Spleen (tissue), 11 donors: Measurements from ENCODE around the gene UNC13C. TPM values are rescaled to one million over a fixed set of nuclear protein-coding genes. Genes with fewer than 3 reads are reported as not detected.
A peak's percentile ranks its signal among the peaks of the same experiment; 100 is the strongest.

Experiments
- DNase-seq: peaks from one replicate; pipeline ENCODE4 v3.0.0-alpha.2; 2020
- H3K27ac ChIP-seq, 8 donors: fragments of 200-600 bp; sonication (generic) in 7 of 8; 1 replicate in 4 of 8; 2 replicates in 4 of 8; pipeline versions ENCODE4 v1.5.0 to v1.8.0; 2016 to 2021; ENCODE audit warnings: inconsistent platforms in 4 of 8, mild to moderate bottlenecking in 4 of 8, moderate library complexity in 1 of 8
- H3K27me3 ChIP-seq, 7 donors: fragments of 200-600 bp; sonication (generic) in 6 of 7; replicated peaks in 1 of 7; 1 replicate in 4 of 7; 2 replicates in 3 of 7; pipeline versions ENCODE4 v1.5.0 to v1.8.0; 2016 to 2021; ENCODE audit warnings: inconsistent platforms in 3 of 7, mild to moderate bottlenecking in 1 of 7
- H3K36me3 ChIP-seq, 6 donors: fragments of 200-600 bp; sonication (generic) in 5 of 6; 1 replicate in 4 of 6; 2 replicates in 2 of 6; pipeline versions ENCODE4 v1.5.0 to v1.8.0; 2016 to 2021; ENCODE audit warnings: inconsistent platforms in 2 of 6
- H3K4me1 ChIP-seq, 6 donors: fragments of 200-600 bp; sonication (generic) in 5 of 6; 1 replicate in 3 of 6; 2 replicates in 3 of 6; pipeline versions ENCODE4 v1.5.0 to v1.8.0; 2016 to 2021; ENCODE audit warnings: inconsistent platforms in 3 of 6
- H3K4me3 ChIP-seq, 8 donors: fragments of 200-600 bp; sonication (generic) in 7 of 8; 1 replicate in 4 of 8; 2 replicates in 4 of 8; pipeline versions ENCODE4 v1.5.0 to v1.8.0; 2016 to 2021; ENCODE audit warnings: inconsistent platforms in 4 of 8, mild to moderate bottlenecking in 4 of 8, moderate library complexity in 2 of 8
- H3K9me3 ChIP-seq, 8 donors: fragments of 200-600 bp; sonication (generic) in 7 of 8; 1 replicate in 4 of 8; 2 replicates in 4 of 8; pipeline versions ENCODE4 v1.5.0 to v1.8.0; 2016 to 2021; ENCODE audit warnings: inconsistent platforms in 4 of 8
- POLR2A ChIP-seq, 3 donors: fragments of 450-650 bp; IDR thresholded peaks; one replicate each; pipeline ENCODE4 v1.5.1; 2017; ENCODE audit warnings: antibody characterized with exemption in 3 of 3, mild to moderate bottlenecking in 1 of 3
- POLR2AphosphoS5 ChIP-seq, 3 donors: sonication (generic); formaldehyde crosslinking; IDR thresholded peaks; one replicate each; pipeline ENCODE4 v1.5.1; 2017; ENCODE audit warnings: antibody characterized with exemption in 3 of 3
- WGBS, 5 donors: extraction: QIAGEN DNeasy Blood & Tissue Kit in 3 of 5; methylation state at CpG; one replicate each; pipeline versions ENCODE4 v1.1.5 to v1.1.7; 2013 to 2018; 5-methylcytosine and 5-hydroxymethylcytosine counted together
- intact Hi-C: fragments of 100-400 bp; cut with DNase I; formaldehyde crosslinking; loops from one replicate; pipeline ENCODE4 v1.15.0; 2023; ENCODE audit warnings: low total_unique reads
- polyA plus RNA-seq, 3 donors: library from polyadenylated mRNA; stranded (reverse); fragments of 200-250 nt; gene quantifications; one replicate each; pipeline ENCODE4 v1.2.1, GENCODE V29; 2013
- total RNA-seq, 7 donors: library from RNA; depleted of rRNA in 3 of 7; stranded (reverse); fragments of >200 nt in 3 of 7; fragmentation: NEBNext Ultra II Directional in 4 of 7; extraction: Animal tissue kit (Norgen Biotek cat#: 25700) in 4 of 7; gene quantifications; one replicate each; pipeline versions ENCODE4 v1.1.0 to v1.2.1, GENCODE V29; 2016 to 2021
- TF ChIP-seq, protein P1 (sequence below), 11 experiments: fragments of 200-600 bp in 7 of 11; fragments of 450-650 bp in 4 of 11; sonication (generic) in 4 of 11; IDR thresholded peaks in 8 of 11; conservative IDR thresholded peaks in 3 of 11; 1 replicate in 7 of 11; 2 replicates in 4 of 11; pipeline versions ENCODE4 v1.4.0 to v1.8.0; 2016 to 2021; ENCODE audit warnings: antibody characterized with exemption in 11 of 11, inconsistent platforms in 4 of 11, mild to moderate bottlenecking in 1 of 11
- donor health status: healthy with polysubstance abuse.
- donor health status: DM: no; HTN: no; CAD: no; lungs with moderate emphysema.
- donor health status: DM: no; HTN: no; CAD: no.
- donor health status: Bipolar disorder and iron deficiency.
- donor health status: healthy.
- donor health status: DM: no; HTN: no; CAD: no.
- donor health status: DM: yes; HTN: yes; CAD: no.

Gene UNC13C
- total and polyA plus RNA-seq, 10 donors: 0.06 TPM; not detected in 9

DNA sequence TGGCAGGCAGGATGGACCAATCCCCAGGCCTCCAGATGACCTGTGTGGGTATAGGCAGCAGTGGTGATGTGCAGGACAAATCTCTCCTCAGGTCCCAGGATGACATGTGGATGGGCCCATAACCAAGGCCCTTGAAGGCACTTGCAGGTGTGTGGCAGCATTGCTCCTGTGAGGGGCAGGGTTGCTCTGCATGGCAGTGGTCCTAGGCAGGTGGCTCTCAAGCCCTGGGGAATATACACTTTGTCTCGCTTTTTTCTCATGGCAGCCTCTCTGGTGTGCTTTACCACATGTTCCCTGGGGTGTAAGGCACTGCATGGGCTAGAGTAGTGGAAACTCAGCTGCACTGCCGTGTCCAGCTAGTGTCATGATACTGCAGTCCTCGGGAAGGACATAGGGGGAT is 503.6 kb downstream of the UNC13C start:
- WGBS, 5 donors: 53 to 69% (median 60%) methylated on average over 3 of the region's 3 CpGs; no CpG with 5 or more reads in 1 of the 5 donors
- intact Hi-C loops: no loop called here
- Histone ChIP-seq H3K4me3 (no peak overlapping the region), H3K9me3 (peaks cover 0 to 24% (median 15%) of the 10 kb centered on the region in 8 donors), H3K36me3 (no peaks in the 10 kb centered on the region), H3K27ac (no peak overlapping the region), H3K27me3 (no peaks in the 10 kb centered on the region), H3K4me1 (no peaks in the 10 kb centered on the region)
- peak; percentile 37 for DNase-seq
- TF ChIP-seq POLR2AphosphoS5 (IDR thresholded peaks at IDR 0.05) (no peak), POLR2A (IDR thresholded peaks at IDR 0.05) (no peak)
- TF ChIP-seq, protein P1, sequence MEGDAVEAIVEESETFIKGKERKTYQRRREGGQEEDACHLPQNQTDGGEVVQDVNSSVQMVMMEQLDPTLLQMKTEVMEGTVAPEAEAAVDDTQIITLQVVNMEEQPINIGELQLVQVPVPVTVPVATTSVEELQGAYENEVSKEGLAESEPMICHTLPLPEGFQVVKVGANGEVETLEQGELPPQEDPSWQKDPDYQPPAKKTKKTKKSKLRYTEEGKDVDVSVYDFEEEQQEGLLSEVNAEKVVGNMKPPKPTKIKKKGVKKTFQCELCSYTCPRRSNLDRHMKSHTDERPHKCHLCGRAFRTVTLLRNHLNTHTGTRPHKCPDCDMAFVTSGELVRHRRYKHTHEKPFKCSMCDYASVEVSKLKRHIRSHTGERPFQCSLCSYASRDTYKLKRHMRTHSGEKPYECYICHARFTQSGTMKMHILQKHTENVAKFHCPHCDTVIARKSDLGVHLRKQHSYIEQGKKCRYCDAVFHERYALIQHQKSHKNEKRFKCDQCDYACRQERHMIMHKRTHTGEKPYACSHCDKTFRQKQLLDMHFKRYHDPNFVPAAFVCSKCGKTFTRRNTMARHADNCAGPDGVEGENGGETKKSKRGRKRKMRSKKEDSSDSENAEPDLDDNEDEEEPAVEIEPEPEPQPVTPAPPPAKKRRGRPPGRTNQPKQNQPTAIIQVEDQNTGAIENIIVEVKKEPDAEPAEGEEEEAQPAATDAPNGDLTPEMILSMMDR (IDR thresholded peaks at IDR 0.05 in 8 of 11, conservative IDR thresholded peaks at IDR 0.05 in 3 of 11): no peak

- no peaks in the 10 kb centered on the region for H3K36me3 ChIP-seq
- H3K9me3 ChIP-seq: peaks cover 0 to 24% (median 15%) of the 10 kb centered on the region in 8 donors
- peak; percentile 35 for DNase-seq
- no peaks in the 10 kb centered on the region for H3K4me1 ChIP-seq
- H3K27me3 ChIP-seq: no peaks in the 10 kb centered on the region
- 78 to 89% (median 87%) methylated on average over 5 of the region's 5 CpGs for WGBS, 5 donors
- H3K4me3 ChIP-seq: no peak overlapping the region
- intact Hi-C loops: no loop called here
- H3K27ac ChIP-seq: no peak overlapping the region
- TF ChIP-seq, protein P1 (IDR thresholded peaks at IDR 0.05 in 8 of 11, conservative IDR thresholded peaks at IDR 0.05 in 3 of 11): no peak
- no peak for TF ChIP-seq POLR2AphosphoS5 (IDR thresholded peaks at IDR 0.05)
- TF ChIP-seq POLR2A (IDR thresholded peaks at IDR 0.05): no peak
Measured at GRCh38 chr15:54482251-54482650, 504.0 kb downstream of the UNC13C start.

DNA sequence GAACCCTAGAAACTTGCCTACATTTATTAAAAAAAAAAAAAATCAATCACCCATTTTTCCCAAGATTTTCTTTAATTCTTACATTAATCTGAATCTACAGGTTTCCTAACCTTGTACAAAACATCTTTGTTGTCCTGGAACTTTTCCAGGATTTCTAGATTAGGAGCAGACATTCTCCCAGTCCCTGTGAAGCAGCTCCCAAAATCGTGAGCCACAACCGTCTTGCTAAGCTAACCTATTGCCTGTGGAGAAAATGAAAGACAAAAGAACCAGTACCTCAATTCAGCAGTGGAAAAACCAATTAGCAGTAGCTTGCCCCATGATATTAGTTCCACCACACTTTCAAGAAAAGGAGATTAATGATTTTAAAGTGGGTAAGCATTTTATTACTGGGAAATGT is 522.1 kb downstream of the UNC13C start:
- 75 to 92% (median 78%) methylated on average over 2 of the region's 2 CpGs for WGBS, 5 donors
- TF ChIP-seq POLR2A (IDR thresholded peaks at IDR 0.05) (no peak), POLR2AphosphoS5 (IDR thresholded peaks at IDR 0.05) (no peak)
- TF ChIP-seq, protein P1 (IDR thresholded peaks at IDR 0.05 in 8 of 11, conservative IDR thresholded peaks at IDR 0.05 in 3 of 11): no peak
- Histone ChIP-seq H3K9me3 (no peaks in the 10 kb centered on the region), H3K4me3 (no peak overlapping the region), H3K36me3 (no peaks in the 10 kb centered on the region), H3K4me1 (no peaks in the 10 kb centered on the region), H3K27ac (no peak overlapping the region), H3K27me3 (no peaks in the 10 kb centered on the region)
- no peak for DNase-seq
- intact Hi-C loops: no loop called here

GRCh38 chr15:54502416-54503075 is 524.3 kb downstream of the UNC13C start:
- no peaks in the 10 kb centered on the region for H3K27me3 ChIP-seq
- H3K4me3 ChIP-seq: no peak overlapping the region
- WGBS, 5 donors: 42 to 71% (median 55%) methylated on average over 5 of the region's 5 CpGs
- TF ChIP-seq POLR2AphosphoS5 (IDR thresholded peaks at IDR 0.05) (no peak), POLR2A (IDR thresholded peaks at IDR 0.05) (no peak)
- TF ChIP-seq, protein P1 (IDR thresholded peaks at IDR 0.05 in 8 of 11, conservative IDR thresholded peaks at IDR 0.05 in 3 of 11): no peak
- no peaks in the 10 kb centered on the region for H3K4me1 ChIP-seq
- DNase-seq: no peak
- no peak overlapping the region for H3K27ac ChIP-seq
- H3K9me3 ChIP-seq: no peaks in the 10 kb centered on the region
- no peaks in the 10 kb centered on the region for H3K36me3 ChIP-seq
- intact Hi-C loops: no loop called here
